PC-3 (cell line): Measurements from ENCODE around the gene NBDY.
"Not testable (repeated sequence)": the region's sequence is repeated elsewhere in the genome, so short reads cannot be mapped to it uniquely, and the experiment has no call there.

Source experiments
- CTCF ChIP-seq: fragments of 300-600 bp; sonication (generic); conservative IDR thresholded peaks from 2 replicates; pipeline ENCODE4 v1.5.1; 2017; ENCODE audit warnings: antibody characterized with exemption, low read depth, mild to moderate bottlenecking, low read length
- EZH2 ChIP-seq: fragments of 300-600 bp; sonication (generic); IDR thresholded peaks from one replicate; pipeline ENCODE4 v1.6.1; 2017; ENCODE audit warnings: antibody characterized with exemption, mild to moderate bottlenecking, low read length; ENCODE audit not compliant: unreplicated experiment

GRCh38 chrX:56704530-56704929 lies 24.5 kb upstream of the NBDY start:
- TF ChIP-seq CTCF, EZH2: not testable (repeated sequence)
